Measurements from ENCODE around the gene FAM131B.

FAM131B gene

DNA sequence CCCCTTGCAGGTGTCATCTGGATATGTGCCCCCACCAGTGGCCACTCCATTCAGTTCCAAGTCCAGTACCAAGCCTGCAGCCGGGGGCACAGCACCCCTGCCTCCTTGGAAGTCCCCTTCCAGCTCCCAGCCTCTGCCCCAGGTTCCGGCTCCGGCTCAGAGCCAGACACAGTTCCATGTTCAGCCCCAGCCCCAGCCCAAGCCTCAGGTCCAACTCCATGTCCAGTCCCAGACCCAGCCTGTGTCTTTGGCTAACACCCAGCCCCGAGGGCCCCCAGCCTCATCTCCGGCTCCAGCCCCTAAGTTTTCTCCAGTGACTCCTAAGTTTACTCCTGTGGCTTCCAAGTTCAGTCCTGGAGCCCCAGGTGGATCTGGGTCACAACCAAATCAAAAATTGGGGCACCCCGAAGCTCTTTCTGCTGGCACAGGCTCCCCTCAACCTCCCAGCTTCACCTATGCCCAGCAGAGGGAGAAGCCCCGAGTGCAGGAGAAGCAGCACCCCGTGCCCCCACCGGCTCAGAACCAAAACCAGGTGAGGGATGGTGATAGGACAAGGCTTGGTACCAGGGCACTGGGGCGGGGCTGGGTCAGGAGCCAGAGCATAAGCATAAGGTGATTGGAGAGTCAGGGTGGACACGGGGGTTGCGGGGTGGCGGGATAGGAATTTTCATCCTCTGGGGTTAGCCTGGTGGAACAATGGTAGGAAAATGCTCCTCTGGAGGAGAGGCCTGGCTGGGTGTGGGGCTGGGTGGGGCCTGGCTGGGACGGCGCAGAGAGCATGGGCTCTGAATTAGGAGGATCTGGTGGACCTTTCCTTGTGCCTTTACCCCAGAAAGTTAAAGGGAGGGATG lies 20.5 kb upstream of the FAM131B start:
- no peak for DNase-seq (ENCODE audit: low read depth in 2 of 2)

DNA sequence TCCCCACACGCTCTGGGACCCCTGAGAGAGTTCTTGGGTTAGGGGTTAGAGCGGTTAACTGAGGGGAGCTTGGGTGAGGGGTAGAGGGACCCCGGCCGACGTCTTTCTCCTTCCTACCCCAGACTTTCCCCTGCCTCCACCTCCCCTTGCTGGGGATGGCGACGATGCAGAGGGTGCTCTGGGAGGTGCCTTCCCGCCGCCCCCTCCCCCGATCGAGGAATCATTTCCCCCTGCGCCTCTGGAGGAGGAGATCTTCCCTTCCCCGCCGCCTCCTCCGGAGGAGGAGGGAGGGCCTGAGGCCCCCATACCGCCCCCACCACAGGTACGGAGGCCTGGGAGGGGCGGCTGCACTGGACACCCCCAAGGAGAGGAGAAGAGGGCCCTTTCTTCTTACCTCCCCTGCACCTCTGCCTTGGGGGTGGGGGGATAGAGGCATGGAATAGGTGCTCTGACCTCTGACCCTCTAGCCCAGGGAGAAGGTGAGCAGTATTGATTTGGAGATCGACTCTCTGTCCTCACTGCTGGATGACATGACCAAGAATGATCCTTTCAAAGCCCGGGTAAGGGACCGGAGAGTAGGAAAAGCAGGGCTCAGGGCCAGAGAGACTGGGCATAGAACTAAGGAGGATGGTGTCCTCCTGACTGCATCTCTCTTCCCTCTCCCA lies 19.7 kb upstream of the FAM131B start:
- no peak for DNase-seq (ENCODE audit: low read depth in 2 of 2)

DNA sequence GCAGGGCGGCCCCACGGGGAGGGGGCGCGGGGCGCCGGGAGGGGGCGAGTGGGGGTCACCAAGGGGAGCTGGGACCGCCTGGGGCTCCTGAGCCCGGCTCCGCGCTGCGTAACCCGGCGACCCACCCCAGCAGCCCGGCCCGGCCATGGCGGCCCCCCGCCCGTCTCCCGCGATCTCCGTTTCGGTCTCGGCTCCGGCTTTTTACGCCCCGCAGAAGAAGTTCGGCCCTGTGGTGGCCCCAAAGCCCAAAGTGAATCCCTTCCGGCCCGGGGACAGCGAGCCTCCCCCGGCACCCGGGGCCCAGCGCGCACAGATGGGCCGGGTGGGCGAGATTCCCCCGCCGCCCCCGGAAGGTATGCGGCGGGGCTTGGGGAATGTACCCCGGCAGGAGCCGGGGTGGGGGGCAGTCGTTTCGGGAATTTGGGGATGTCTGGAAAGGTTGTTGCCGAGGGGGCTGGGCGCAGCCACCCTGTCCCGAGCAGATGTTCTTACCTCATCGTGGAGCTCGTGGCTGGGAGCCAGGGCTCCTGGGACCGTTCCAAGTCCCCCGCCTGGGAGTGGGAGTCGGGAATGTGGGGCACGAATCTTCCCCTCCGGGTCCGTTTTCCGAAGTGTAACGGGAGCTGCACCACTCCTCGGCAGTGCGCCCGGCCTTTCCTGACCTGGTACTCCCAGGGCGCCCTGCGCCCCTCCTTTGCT lies 19.1 kb upstream of the FAM131B start:
- no peak for DNase-seq (ENCODE audit: low read depth in 2 of 2)

DNA sequence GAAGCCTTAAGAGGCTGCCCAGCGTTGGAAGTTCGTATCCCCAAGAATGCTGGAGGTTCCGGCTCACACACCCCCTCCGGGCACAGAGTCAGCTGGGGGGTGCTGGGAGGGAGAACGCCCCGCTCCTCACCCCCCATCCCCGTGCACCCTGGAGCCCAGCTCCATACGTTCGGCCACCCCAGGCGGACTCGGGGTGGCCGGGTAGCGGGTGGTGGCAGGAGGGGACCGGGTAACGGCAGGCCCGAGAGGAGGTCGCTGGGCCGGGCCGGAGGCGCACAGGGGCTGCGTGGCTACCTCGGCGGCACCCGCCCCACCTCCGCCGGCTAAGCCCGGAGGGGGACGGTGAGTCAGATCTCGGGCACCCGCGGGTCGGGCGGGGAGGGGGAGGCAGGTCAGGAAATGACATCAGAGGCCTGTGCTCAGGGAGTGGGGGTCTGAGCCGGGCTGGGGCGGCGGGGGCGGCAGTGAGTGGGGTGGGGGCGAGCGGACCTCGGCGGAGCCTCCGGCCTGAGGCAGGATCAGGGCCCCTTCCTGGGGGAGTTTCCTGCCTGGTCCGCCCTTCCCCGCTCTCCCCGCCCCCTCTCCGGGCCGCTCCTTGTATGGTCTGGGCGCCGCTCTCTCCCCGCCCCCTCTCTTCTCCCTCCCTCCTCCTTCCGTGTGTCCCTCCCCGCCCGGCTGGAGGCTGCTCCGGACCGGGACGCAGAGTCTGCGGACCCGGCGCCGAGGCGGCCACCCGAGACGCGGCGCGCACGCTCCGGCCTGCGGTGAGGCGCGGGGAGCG lies 18.3 kb upstream of the FAM131B start, which contains the start of gene ZYX:
ZYX (plus strand) TSS at position 700 of the 781 bp plus-strand sequence. CDS start 227 bp downstream, outside the sequence.
- peak; percentile 83 to 85 for DNase-seq (ENCODE audit: low read depth in 2 of 2)

DNA sequence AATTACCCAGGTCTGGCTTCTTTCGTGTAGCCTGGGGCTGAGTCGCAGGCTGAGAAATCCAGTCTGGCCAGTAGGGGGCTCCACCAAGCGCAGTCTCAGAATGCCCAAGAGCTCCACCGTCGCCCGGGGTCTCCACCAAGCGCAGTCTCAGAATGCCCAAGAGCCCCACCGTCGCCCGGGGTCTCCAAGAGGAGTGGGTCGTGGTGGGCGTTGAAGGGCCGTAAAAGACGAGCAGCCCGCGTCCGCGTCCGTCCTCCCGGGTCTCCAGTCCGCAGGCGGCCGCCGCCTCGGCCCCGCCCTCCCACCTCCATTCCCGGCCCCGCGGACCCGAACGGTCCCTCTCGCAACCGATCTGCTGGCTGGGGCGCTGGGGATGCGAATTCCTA lies 17.7 kb upstream of the FAM131B start:
- peak; percentile 79 to 81 for DNase-seq (ENCODE audit: low read depth in 2 of 2)

DNA sequence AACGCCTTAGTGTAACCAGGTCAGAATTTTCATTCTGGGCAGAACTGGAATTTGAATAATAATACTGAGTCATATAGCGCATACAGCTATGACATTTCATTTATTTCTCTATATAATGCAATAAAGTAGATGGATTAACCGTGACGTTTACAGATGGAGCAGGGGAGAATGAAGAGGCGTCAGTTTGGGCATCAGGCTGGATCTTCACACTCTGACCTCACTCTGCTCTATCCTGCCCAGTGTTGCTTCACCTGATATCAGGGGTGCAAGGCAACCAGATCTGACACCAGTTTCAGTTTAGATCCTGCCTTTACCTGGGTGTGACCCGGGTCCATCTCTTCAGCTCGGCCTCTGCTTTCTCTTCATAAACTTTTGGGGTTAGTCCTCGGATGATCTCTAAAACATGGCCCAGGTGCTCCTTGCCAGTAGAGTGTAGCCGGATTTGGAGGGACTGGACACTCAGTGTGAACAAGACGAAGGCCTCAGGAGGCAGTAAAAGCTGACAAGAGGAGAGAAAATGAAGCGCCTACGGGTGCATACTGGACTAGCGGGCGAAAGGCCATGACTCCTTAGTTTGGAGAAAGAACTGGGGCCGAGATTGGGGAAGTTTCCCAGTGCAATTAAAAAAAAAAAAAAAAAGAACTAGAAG lies 17.2 kb upstream of the FAM131B start:
- DNase-seq (ENCODE audit: low read depth in 2 of 2) = no peak

DNA sequence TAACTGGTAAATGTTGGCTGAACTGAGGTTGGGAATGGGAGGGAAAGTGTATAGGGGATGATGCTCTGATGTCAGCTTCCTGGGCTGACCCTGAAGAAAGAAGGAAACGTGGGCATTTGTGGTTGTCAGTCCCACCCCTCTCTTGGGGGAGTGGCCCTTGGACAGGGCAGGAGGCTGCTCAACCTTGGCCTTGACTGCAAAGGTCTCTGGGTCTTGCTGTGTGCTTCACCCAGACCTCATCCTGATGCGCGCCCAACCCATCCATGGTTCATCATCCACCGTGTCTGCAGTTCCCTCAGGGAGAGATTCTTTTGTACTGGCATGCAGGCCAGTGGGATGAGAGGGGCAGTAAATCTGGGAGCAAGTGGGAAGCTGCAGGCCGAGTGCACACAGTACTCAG lies 13.9 kb upstream of the FAM131B start:
- DNase-seq (ENCODE audit: low read depth in 2 of 2) = no peak

DNA sequence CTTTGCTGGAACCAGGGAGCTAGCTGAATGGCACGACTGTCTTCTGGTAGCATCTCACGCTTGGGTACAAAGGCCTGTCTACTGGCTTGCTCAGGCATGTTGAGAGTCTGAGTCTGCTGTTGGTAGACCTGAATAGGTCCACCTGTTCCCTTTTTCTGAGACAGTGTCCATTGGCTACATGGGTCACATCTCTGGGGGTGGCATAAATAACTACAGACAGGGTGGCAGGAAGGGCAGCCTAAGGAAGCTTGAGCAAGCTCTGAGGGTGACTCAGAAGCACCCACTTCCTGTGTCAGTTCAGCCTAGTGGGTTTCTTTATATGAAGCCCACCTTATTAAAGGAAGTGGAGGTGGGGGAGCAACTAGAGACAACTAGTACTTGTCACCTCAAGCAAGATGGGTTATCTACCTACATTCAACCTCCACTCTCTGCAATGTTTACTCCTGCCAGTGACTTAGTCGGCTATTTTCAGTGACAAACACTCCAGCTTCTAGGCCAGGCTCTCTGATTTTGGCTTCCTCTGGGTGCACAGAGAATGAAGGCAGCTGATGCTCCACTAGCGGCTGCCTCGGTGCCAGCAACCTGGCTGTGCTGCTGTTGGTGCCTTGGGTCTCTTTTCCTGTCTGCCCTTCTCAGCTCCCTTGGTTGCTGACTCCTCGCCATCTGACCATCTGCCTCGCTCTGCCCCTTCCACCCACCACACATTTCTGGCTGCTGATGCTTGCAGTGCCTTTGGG lies 13.0 kb upstream of the FAM131B start:
- DNase-seq (ENCODE audit: low read depth in 2 of 2) = no peak

DNA sequence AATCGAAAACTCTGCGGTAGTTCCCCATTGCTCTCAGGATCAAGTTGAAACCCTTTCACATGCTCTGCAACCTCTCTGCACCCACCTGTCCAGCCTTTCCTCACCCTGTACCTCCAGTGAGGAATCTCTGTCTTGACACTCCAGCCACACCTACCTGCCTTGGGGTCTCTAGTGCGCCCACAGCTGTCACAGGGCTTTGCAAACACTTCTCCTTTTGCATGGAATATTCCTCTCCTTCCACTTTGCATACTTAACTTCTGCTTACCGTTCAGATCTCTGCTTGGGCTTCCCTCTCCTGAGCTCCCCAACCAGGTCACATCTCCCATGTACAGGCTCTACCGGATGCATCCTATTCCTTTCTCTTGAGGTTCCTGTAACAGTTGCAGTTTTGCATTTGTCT lies 12.0 kb upstream of the FAM131B start:
- DNase-seq (ENCODE audit: low read depth in 2 of 2) = no peak

DNA sequence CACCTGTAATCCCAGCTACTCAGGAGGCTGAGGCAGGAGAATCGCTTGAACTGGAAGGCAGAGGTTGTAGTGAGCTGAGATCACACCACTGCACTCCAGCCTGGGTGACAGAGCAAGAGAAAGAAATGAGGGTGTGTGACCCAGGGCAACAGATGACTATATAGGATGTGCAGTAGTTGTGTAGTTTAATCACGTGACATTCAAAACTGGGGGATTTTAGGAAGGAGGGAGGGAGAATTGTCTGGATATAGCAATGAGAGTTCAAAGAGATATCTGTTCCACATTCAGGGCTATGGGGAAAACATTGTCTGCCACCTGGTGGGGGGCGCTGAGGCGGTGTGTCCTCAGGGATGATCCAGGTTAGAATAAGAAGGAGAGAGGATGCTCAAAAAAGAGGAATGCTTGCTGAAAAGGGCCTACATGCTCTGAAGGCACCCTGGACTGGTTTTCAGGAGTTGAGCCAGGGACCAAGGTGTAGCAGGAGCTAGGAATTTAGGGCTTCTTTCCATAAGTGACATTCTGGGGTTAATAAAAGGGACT lies 10.8 kb upstream of the FAM131B start:
- no peak for DNase-seq (ENCODE audit: low read depth in 2 of 2)

DNA sequence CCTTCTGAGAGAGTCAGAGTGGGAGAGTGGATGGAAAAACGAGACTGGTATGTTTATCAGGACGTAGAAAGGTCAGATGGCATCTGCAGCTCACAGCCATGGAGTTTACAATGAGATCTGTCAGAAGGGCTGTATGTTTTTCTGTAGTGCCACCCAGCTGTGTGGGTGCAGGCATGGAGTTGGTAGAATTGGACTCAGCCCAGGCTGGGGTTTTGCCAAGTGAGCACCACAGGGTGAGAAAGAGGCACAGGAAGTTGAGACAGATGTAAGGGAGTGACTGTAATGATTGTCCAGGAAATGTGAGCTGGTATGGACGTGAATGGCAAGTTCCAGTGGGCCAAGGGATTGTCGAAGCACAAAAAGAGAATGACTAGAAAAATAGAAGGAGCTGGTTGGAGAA lies 9.6 kb upstream of the FAM131B start:
- DNase-seq (ENCODE audit: low read depth in 2 of 2) = peak in 1 of 2 donors; percentile 47

DNA sequence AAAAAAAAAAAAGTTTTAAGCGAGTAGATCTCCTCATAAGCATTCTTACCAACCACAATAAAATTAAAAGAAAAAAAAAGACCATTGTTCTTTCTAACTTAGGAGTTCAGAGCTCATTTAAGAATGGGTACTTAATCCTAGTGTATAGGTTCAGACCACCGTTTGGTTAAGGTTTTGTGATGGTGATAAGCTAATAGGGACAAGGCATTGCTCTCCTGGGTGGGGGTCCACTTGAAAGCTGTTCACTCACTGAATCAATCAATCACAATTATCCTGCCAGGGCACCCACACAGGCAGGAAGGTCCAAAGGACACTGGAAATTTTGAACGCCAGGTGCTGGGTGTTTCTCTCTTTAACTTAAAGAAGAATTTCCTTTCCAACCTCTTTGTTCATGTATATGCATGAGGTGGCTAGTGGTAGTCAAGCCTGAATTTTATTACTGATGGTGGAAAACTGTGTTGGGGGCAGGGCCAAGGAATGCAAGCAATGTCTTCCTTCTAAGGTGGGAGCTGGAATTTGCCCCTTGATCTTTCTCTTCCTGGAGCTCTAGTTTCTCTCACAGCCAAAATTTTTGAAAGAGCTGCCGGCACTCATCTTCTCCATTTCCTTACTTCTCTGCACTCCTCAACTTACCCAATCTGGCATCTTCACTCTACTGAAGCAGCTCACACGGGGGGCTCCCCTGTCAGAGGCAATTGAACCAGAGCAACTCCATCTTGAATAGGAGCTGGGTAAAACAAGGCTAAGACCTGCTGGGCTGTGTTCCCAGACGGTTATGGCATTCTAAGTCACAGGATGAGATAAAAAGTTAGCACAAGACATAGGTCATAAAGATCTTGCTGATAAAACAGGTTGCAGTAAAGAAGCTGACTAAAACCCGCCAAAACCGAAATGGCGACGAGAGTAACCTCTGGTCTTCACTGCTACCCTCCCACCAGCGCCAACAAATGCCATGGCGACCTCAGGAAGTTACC lies 7.5 kb upstream of the FAM131B start:
- DNase-seq (ENCODE audit: low read depth in 2 of 2) = no peak

DNA sequence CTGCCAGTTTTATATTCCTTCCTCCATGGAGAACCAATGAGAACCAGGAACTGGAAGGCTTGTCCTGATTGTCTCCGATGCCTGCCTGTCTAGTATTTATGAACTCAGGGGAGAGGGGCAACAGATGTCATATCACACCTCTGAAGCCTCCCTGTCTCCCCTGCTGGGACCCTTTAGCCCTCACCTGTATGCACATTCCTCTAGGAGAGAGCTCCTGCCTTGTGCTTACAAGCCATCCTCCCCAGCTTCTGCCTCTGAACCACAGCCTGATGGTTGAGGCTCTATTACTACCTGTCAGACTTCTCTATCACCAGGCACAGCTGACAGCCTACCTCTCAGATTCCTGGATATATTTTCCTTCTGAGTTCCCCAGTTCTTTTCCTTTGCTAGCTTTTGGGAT lies 5.9 kb upstream of the FAM131B start:
- DNase-seq (ENCODE audit: low read depth in 2 of 2) = no peak

DNA sequence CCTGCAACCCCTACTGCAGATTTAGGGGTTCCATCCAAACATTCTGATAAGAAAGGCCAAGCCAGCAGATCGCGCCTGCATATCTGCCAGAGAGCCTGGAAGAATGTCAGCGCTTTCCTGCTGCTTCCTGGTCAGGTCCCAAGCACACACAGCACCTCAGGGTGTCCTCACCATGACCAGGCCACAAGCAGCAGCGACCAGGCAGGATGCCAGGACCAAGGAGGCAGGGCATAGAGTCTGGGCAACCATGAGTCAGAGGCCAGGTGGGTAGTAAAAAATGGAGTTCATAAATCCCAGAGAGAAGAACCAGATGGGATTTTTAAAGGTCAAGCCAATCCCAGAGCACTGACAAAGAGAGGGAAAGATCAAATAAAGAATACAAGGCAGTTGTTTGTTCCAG lies 5.5 kb upstream of the FAM131B start:
- DNase-seq (ENCODE audit: low read depth in 2 of 2) = no peak

DNA sequence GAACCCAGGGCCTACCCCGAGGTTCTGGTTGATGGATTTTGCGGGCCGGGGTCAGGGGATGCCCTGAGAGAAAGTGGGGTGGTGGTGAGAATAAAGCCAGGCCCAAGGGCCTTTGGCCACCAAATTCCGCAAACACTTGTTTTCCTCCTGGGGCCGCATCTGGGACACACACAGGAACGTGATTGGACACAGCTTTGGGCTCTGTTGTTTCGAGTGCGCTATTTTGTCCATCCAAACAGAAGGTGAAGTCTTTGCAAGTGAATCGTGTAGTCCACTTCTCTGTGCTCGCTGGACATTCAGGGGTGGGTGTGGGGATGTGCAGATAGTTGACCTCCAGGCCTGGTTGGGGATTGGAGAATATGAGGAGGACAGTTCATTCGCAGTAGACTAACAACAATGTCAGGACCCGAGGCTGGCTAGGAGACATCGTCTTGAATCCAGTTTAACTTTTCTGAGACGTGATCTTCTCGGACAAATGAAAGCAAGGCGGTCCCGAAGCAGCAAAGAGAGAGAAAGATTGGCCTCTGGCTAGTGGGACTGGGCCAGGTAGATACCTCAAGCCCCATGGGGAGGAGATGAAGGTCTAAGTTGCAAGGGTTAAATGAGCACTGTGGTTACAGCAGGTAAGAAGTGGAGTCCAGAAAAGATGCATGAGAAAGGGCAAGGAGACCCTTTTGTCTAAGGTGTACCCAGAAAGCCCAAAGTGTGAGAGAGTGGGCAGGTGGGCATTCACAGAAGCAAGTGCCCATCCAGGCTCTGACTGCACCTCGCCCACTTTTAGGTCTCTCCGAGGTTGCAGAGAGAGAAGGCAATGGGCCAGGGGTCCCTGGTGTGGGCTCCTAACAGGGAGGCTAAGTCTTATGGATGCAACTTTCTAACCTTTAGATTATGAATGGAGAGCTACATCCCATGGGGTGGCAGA lies 764 bp upstream of the FAM131B start:
- DNase-seq (ENCODE audit: low read depth in 2 of 2) = no peak

DNA sequence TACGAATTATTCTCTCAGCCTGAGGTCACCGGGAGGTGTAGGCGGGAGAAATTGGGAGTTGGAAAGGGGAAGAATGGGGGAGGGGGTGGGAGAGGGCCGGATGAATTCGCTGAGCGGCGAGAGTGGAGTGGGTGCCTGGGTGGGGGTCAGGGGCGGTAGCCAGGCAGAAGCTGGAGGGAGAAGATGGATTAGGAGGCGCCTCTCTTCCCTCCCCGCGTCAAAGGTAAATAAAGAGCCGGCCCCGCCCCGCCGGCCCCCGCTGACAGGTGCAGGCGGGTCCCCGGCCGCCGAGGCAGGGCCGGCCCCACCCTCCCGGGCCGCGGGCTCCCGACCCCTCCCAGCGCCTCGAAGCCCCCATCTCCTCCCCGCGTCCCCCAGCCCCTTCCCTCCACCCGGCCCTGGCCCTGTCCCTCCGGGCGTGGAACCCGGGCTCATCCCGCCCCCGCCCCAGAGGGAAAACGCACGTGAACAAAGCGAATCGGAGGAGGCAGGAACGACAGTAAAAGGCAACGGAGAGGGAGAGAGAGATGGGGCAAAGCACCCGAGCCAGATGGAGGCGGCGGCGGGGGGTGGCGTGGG lies 872 bp downstream of the FAM131B start:
- no peak for DNase-seq (ENCODE audit: low read depth in 2 of 2)

DNA sequence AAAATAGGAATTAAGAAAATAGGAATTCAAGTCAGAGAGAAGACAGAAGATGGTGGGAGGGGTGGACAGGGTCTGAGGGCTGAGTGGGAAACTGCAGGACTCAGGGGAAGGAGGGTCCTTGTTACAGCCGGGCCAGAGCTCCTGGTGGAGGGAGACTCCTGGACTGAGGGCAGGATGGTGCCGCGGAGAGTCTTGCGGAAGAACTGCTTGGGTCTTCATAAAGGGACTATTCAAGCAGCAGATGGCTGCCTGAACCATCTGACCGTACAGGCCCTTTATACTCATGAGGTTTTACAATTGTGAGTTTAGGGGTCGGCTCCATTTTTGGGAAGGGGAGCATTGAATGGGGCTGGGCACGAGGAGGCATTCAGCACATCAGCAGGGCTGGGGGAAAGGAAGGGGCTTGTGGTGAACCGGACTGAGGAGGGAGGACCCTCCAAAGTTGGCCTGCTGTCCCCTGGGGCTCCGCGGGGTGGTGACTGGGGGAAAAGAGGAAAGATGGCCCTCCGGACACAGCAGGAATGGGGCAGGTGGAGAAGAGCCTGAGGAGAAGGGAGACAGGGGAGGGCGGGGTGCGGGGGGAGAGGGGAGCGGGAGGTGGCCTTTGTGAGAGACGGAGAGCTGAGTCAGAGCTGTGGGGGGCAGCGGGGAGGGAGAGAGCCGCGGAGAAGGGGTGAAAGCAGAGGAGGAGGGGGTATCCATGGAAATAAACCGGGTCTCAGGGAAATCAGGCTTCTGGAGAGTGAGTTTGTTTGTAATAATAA lies 1.5 kb downstream of the FAM131B start:
- no peak for DNase-seq (ENCODE audit: low read depth in 2 of 2)

All from stimulated activated CD8-positive, alpha-beta memory T cell treated with anti-CD3 and anti-CD28 coated beads, Interleukin-2, amount 100 ng/mL, for 48 hours (primary cell).